Embryonic facial prominence (tissue), 1 donor: Measurements from ENCODE around the gene ZEB2.

ENCODE experiments used
- DNase-seq: peaks from one replicate; pipeline ENCODE4 v3.0.0-alpha.2; 2016; ENCODE audit errors: extremely low spot score

The ZEB2 gene

GRCh38 chr2:144357623-144358373 is 162.1 kb downstream of the ZEB2 start:
- no peak for DNase-seq

GRCh38 chr2:144356402-144356801 is 163.5 kb downstream of the ZEB2 start:
- no peak for DNase-seq

- DNase-seq: no peak
Observed at GRCh38 chr2:144354953-144355352, 165.0 kb downstream of the ZEB2 start.

GRCh38 chr2:144351687-144352086 is 168.2 kb downstream of the ZEB2 start:
- no peak for DNase-seq

- no peak for DNase-seq
Observed at GRCh38 chr2:144350151-144350802, 169.6 kb downstream of the ZEB2 start.

- DNase-seq: no peak
Observed at GRCh38 chr2:144349674-144350073, 170.2 kb downstream of the ZEB2 start.

- no peak for DNase-seq
Observed at GRCh38 chr2:144348846-144349245, 171.1 kb downstream of the ZEB2 start.

GRCh38 chr2:144346229-144346628 is 173.7 kb downstream of the ZEB2 start:
- no peak for DNase-seq

- DNase-seq: no peak
Observed at GRCh38 chr2:144343145-144343544, 176.8 kb downstream of the ZEB2 start.

GRCh38 chr2:144341538-144341937 is 178.4 kb downstream of the ZEB2 start:
- DNase-seq: no peak

- no peak for DNase-seq
Observed at GRCh38 chr2:144339048-144339447, 180.9 kb downstream of the ZEB2 start.

- DNase-seq: no peak
Observed at GRCh38 chr2:144334551-144334950, 185.4 kb downstream of the ZEB2 start.
